B cell (primary cell): ENCODE data around the gene GPR137. TPM values are rescaled to one million over a fixed set of nuclear protein-coding genes. Genes with fewer than 3 reads are reported as not detected.

Experiments
- ATAC-seq: fragments of 200-7000 bp; cut with Tn5 transposase; one replicate; pipeline ENCODE4 v1.10.0; 2021; ENCODE audit warnings: low read depth, mild to moderate bottlenecking, moderate number of reproducible peaks, moderate library complexity
- CTCF ChIA-PET: fragments of 350-600 bp; sonication (Branson Sonifier 250); formaldehyde crosslinking; loops from one replicate; lab custom pipeline; 2021; ENCODE audit warnings: antibody characterized with exemption, inconsistent platforms; lab: Charles Lee
- POLR2A ChIA-PET: fragments of 350-600 bp; sonication (Branson Sonifier 250); formaldehyde crosslinking; loops from one replicate; lab custom pipeline; 2021; ENCODE audit warnings: antibody characterized with exemption; lab: Charles Lee
- DNase-seq: peaks from one replicate; pipeline ENCODE4 v3.0.0; 2013
- H2AFZ ChIP-seq: 2 replicates; pipeline ENCODE4 v1.6.1; 2012; ENCODE audit warnings: mild to moderate bottlenecking, low read depth, low read length; ENCODE audit not compliant: insufficient read depth, poor library complexity, severe bottlenecking
- H3K27ac ChIP-seq, 2 donors: 1 replicate in 1 of 2; 2 replicates in 1 of 2; pipeline ENCODE4 v1.5.1; 2012 to 2013; ENCODE audit warnings: low read length in 2 of 2, mild to moderate bottlenecking in 2 of 2, moderate library complexity in 1 of 2
- H3K27me3 ChIP-seq, 4 experiments: fragments of 200-600 bp in 1 of 4; sonication (generic) in 1 of 4; replicated peaks in 1 of 4; 1 replicate in 2 of 4; 2 replicates in 2 of 4; pipeline versions ENCODE4 v1.6.1 to v1.7.0; 2013 to 2016; ENCODE audit warnings: low read length in 3 of 4, mild to moderate bottlenecking in 2 of 4, mixed read lengths in 1 of 4, moderate library complexity in 1 of 4; ENCODE audit not compliant: insufficient read depth in 4 of 4, control insufficient read depth in 3 of 4; ENCODE audit errors: control extremely low read depth in 1 of 4
- H3K36me3 ChIP-seq, 2 experiments: replicated peaks in 1 of 2; 1 replicate in 1 of 2; 2 replicates in 1 of 2; pipeline versions ENCODE4 v1.6.1 to v1.7.1; 2013; ENCODE audit warnings: low read length in 1 of 2; ENCODE audit not compliant: insufficient read depth in 2 of 2, control insufficient read depth in 1 of 2; ENCODE audit errors: control extremely low read depth in 1 of 2, extremely low read depth in 1 of 2
- H3K4me1 ChIP-seq, 2 donors: fragments of 200-600 bp in 1 of 2; sonication (generic) in 1 of 2; 1 replicate in 1 of 2; 2 replicates in 1 of 2; pipeline versions ENCODE4 v1.5.1 to v1.6.1; 2013 to 2017; ENCODE audit warnings: low read length in 2 of 2; ENCODE audit not compliant: control insufficient read depth in 2 of 2, insufficient read depth in 2 of 2
- H3K4me2 ChIP-seq: replicated peaks from 2 replicates; pipeline ENCODE3; 2012; ENCODE audit warnings: mild to moderate bottlenecking, low read depth, low read length; ENCODE audit not compliant: poor library complexity, severe bottlenecking
- H3K4me3 ChIP-seq, 5 experiments: fragments of 200-600 bp in 1 of 5; sonication (generic) in 1 of 5; 1 replicate in 3 of 5; 2 replicates in 2 of 5; pipeline versions ENCODE4 v1.5.1 to v1.7.0; 2011 to 2016; ENCODE audit warnings: low read length in 4 of 5, mild to moderate bottlenecking in 4 of 5, low read depth in 2 of 5, control low read depth in 1 of 5, moderate library complexity in 1 of 5; ENCODE audit not compliant: insufficient read depth in 1 of 5; ENCODE audit errors: control extremely low read depth in 1 of 5, extremely low read depth in 1 of 5
- H3K79me2 ChIP-seq: fragments of 200-600 bp; sonication (generic); one replicate; pipeline ENCODE4 v1.6.0; 2016; ENCODE audit warnings: low read length; ENCODE audit not compliant: control insufficient read depth, insufficient read depth
- H3K9ac ChIP-seq: fragments of 200-600 bp; sonication (generic); 2 replicates; pipeline ENCODE4 v1.6.1; 2017; ENCODE audit warnings: mild to moderate bottlenecking, low read length, moderate library complexity
- H3K9me3 ChIP-seq, 3 donors: one replicate each; pipeline versions ENCODE4 v1.6.1 to v1.7.1; 2013; ENCODE audit warnings: low read length in 2 of 3; ENCODE audit not compliant: control insufficient read depth in 2 of 3, insufficient read depth in 1 of 3; ENCODE audit errors: control extremely low read depth in 1 of 3
- H4K20me1 ChIP-seq: 2 replicates; pipeline ENCODE4 v1.6.0; 2012; ENCODE audit warnings: mild to moderate bottlenecking, low read length; ENCODE audit not compliant: insufficient read depth, control insufficient read depth, poor library complexity, severe bottlenecking
- H3K27ac Mint-ChIP-seq: one replicate; pipeline ENCODE4 v1.8.0; 2021; ENCODE audit warnings: mixed read lengths
- H3K27me3 Mint-ChIP-seq: one replicate; pipeline ENCODE4 v1.8.0; 2021; ENCODE audit warnings: mixed read lengths
- H3K4me1 Mint-ChIP-seq: one replicate; pipeline ENCODE4 v1.8.0; 2021; ENCODE audit warnings: mixed read lengths
- H3K4me3 Mint-ChIP-seq: one replicate; pipeline ENCODE4 v1.8.0; 2021; ENCODE audit warnings: mixed read lengths
- H3K9me3 Mint-ChIP-seq: one replicate; pipeline ENCODE4 v1.8.0; 2022; ENCODE audit warnings: mixed read lengths; ENCODE audit not compliant: insufficient read depth
- EZH2 ChIP-seq: IDR thresholded peaks from 2 replicates; pipeline ENCODE4 v1.6.1; 2012; ENCODE audit warnings: borderline replicate concordance, low read depth, mild to moderate bottlenecking, moderate library complexity, low read length; ENCODE audit not compliant: insufficient read depth, poor library complexity, severe bottlenecking
- WGBS: methylation state at CpG from one replicate; pipeline ENCODE4 v1.1.5; 2013; ENCODE audit warnings: missing lambda C conversion rate; ENCODE audit not compliant: insufficient coverage; 5-methylcytosine and 5-hydroxymethylcytosine counted together
- intact Hi-C: fragments of 100-400 bp; cut with micrococcal nuclease; formaldehyde crosslinking; loops from one replicate; pipeline ENCODE4 v1.10.0; 2022
- polyA plus RNA-seq: library from polyadenylated mRNA; depleted of rRNA; stranded (reverse); fragments of >200 nt; gene quantifications from 2 replicates; pipeline ENCODE4 v1.2.3, GENCODE V29; 2012
- total RNA-seq, 2 donors: library from RNA; stranded (reverse); fragments of 120-200 nt in 1 of 2; gene quantifications; 1 replicate in 1 of 2; 2 replicates in 1 of 2; pipeline versions ENCODE4 v1.2.3 to v1.2.4, GENCODE V29; 2013 to 2022
- TF ChIP-seq, protein P1 (sequence below): fragments of 200-600 bp; IDR thresholded peaks from one replicate; pipeline ENCODE4 v1.8.0; 2022; ENCODE audit warnings: antibody characterized with exemption, mild to moderate bottlenecking

GPR137 gene
- total and polyA plus RNA-seq, 2 donors (not counting 1 experiment from before 2014, with no cell fraction given) = 49.9 to 66.1 TPM

- Histone ChIP-seq H3K4me2 (no peak overlapping the region), H3K4me3 (no peak overlapping the region), H3K9me3 (no peaks in the 10 kb centered on the region), H3K27me3 (no peaks in the 10 kb centered on the region), H3K36me3 (no peaks in the 10 kb centered on the region), H3K79me2 (peaks cover 4% of the 10 kb centered on the region), H2AFZ (no peak overlapping the region), H3K27ac (no peak overlapping the region), H4K20me1 (no peaks in the 10 kb centered on the region), H3K9ac (no peak overlapping the region), H3K4me1 (peaks cover 26 to 50% of the 10 kb centered on the region in 2 donors)
- ATAC-seq (no peak), DNase-seq (no peak)
- H3K27ac Mint-ChIP-seq = peak overlapping the region; percentile 20
- H3K4me1 Mint-ChIP-seq = peaks cover 33% of the 10 kb centered on the region
- POLR2A ChIA-PET = interaction anchor here (0.6 to 1.8 kb wide), 7 partner anchors 9 to 68 kb away, joined by 3 to 5 read pairs (median 3); partner anchors contain the start of genes FKBP2 and PRDX5
- no peaks in the 10 kb centered on the region for H3K9me3 Mint-ChIP-seq
- CTCF ChIA-PET = interaction anchor here (0.7 to 10.4 kb wide), 14 partner anchors 8 to 55 kb away, joined by 3 to 141 read pairs (median 6); partner anchors contain the start of genes CATSPERZ, DNAJC4, FERMT3 and FKBP2
- 81% methylated on average over 4 of the region's 8 CpGs for WGBS
- intact Hi-C loops = no loop called here
- peak overlapping the region; percentile 59 for H3K4me3 Mint-ChIP-seq
- TF ChIP-seq, protein P1, sequence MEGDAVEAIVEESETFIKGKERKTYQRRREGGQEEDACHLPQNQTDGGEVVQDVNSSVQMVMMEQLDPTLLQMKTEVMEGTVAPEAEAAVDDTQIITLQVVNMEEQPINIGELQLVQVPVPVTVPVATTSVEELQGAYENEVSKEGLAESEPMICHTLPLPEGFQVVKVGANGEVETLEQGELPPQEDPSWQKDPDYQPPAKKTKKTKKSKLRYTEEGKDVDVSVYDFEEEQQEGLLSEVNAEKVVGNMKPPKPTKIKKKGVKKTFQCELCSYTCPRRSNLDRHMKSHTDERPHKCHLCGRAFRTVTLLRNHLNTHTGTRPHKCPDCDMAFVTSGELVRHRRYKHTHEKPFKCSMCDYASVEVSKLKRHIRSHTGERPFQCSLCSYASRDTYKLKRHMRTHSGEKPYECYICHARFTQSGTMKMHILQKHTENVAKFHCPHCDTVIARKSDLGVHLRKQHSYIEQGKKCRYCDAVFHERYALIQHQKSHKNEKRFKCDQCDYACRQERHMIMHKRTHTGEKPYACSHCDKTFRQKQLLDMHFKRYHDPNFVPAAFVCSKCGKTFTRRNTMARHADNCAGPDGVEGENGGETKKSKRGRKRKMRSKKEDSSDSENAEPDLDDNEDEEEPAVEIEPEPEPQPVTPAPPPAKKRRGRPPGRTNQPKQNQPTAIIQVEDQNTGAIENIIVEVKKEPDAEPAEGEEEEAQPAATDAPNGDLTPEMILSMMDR = no peak
- TF ChIP-seq EZH2 = no peak
- no peaks in the 10 kb centered on the region for H3K27me3 Mint-ChIP-seq
Measured at GRCh38 chr11:64249563-64250414, 35.9 kb upstream of the GPR137 start.
